Smooth muscle cell (in vitro differentiated cells): ENCODE measurements around the gene ENDOV. TPM values are rescaled to one million over a fixed set of nuclear protein-coding genes. Genes with fewer than 3 reads are reported as not detected.

Experiments
- DNase-seq: peaks from one replicate; lab custom pipeline; 2025; ENCODE audit not compliant: unreplicated experiment; lab: John Stamatoyannopoulos, UW
- H2AFZ ChIP-seq: fragments of 200-600 bp; sonication (generic); 2 replicates; pipeline ENCODE4 v1.6.0; 2016; ENCODE audit warnings: antibody characterized with exemption, low read depth, mild to moderate bottlenecking
- H3F3A ChIP-seq: fragments of 200-600 bp; sonication (generic); 2 replicates; pipeline ENCODE4 v1.6.0; 2017; ENCODE audit warnings: antibody characterized with exemption, low read depth
- H3K27ac ChIP-seq: fragments of 200-600 bp; sonication (generic); 2 replicates; pipeline ENCODE4 v1.5.1; 2016; ENCODE audit warnings: low read depth, mild to moderate bottlenecking
- H3K27me3 ChIP-seq: fragments of 200-600 bp; sonication (generic); 2 replicates; pipeline ENCODE4 v1.6.1; 2016; ENCODE audit warnings: low read depth, mild to moderate bottlenecking
- H3K36me3 ChIP-seq: fragments of 200-600 bp; sonication (generic); 2 replicates; pipeline ENCODE4 v1.5.1; 2016; ENCODE audit warnings: low read depth
- H3K4me1 ChIP-seq: fragments of 200-600 bp; sonication (generic); 2 replicates; pipeline ENCODE4 v1.5.1; 2016; ENCODE audit warnings: low read depth
- H3K4me2 ChIP-seq: fragments of 200-600 bp; sonication (generic); 2 replicates; pipeline ENCODE4 v1.6.0; 2016; ENCODE audit warnings: mild to moderate bottlenecking
- H3K4me3 ChIP-seq: fragments of 200-600 bp; sonication (generic); 2 replicates; pipeline ENCODE4 v1.5.1; 2016; ENCODE audit warnings: mild to moderate bottlenecking
- H3K79me2 ChIP-seq: fragments of 200-600 bp; sonication (generic); 2 replicates; pipeline ENCODE4 v1.6.0; 2016; ENCODE audit warnings: low read depth, mild to moderate bottlenecking
- H3K9ac ChIP-seq: fragments of 200-600 bp; sonication (generic); 2 replicates; pipeline ENCODE4 v1.6.0; 2016; ENCODE audit warnings: low read depth
- H3K9me3 ChIP-seq: fragments of 200-600 bp; sonication (generic); replicated peaks from 2 replicates; pipeline ENCODE4 v1.5.1; 2016; ENCODE audit warnings: low read depth
- H4K20me1 ChIP-seq: fragments of 200-600 bp; sonication (generic); 2 replicates; pipeline ENCODE4 v1.6.0; 2016; ENCODE audit warnings: low read depth
- CTCF ChIP-seq: fragments of 200-600 bp; sonication (generic); IDR thresholded peaks from 2 replicates; pipeline ENCODE4 v1.5.1; 2017; ENCODE audit warnings: borderline replicate concordance, mild to moderate bottlenecking, antibody characterized with exemption; ENCODE audit not compliant: insufficient read depth, poor library complexity, severe bottlenecking
- WGBS: methylation state at CpG from one replicate; pipeline ENCODE4 v1.1.7; 2016; ENCODE audit warnings: low lambda C conversion rate; 5-methylcytosine and 5-hydroxymethylcytosine counted together
- polyA plus RNA-seq: library from polyadenylated mRNA; unstranded; fragments of >200 nt; fragmentation: Nextera tagmentation; extraction: Ambion mirVana; gene quantifications from 2 replicates; pipeline ENCODE4 v1.2.1, GENCODE V29; 2016
- total RNA-seq: library from RNA; depleted of rRNA; stranded (reverse); fragments of >200 nt; gene quantifications from 2 replicates; pipeline ENCODE4 v1.2.3, GENCODE V29; 2014

ENDOV gene
- total and polyA plus RNA-seq, 2 experiments from 2014 or later: 31.6 to 59.7 TPM

- Histone ChIP-seq H3K79me2 (peaks cover 19% of the 10 kb centered on the region), H3F3A (no peaks in the 10 kb centered on the region), H3K4me3 (peak overlapping the region; percentile 94), H2AFZ (no peak overlapping the region), H3K4me2 (peak overlapping the region; percentile 94), H3K36me3 (no peaks in the 10 kb centered on the region), H3K9ac (peak overlapping the region; percentile 98), H3K27me3 (peaks cover 8% of the 10 kb centered on the region), H3K4me1 (no peaks in the 10 kb centered on the region), H3K27ac (no peak overlapping the region), H3K9me3 (no peaks in the 10 kb centered on the region), H4K20me1 (peaks cover 26% of the 10 kb centered on the region)
- no peak for DNase-seq
- TF ChIP-seq CTCF: no peak
- 62% methylated on average over 26 of the region's 26 CpGs for WGBS
These were observed 1.0 kb upstream of the ENDOV start for GRCh38 chr17:80413771-80414507.

- peak overlapping the region; percentile 98 for H3K9ac ChIP-seq
- WGBS: 9% methylated on average over 15 of the region's 15 CpGs
These were observed 512 bp upstream of the ENDOV start for GRCh38 chr17:80414508-80414802.

GRCh38 chr17:80415626-80416137 lies 715 bp downstream of the ENDOV start:
- no peak for DNase-seq
- H3K36me3 ChIP-seq: no peaks in the 10 kb centered on the region
- H3K9ac ChIP-seq: peak overlapping the region; percentile 98
- peaks cover 19% of the 10 kb centered on the region for H3K79me2 ChIP-seq
- TF ChIP-seq CTCF: no peak
- peak overlapping the region; percentile 99 for H3K27ac ChIP-seq
- H2AFZ ChIP-seq: peak overlapping the region; percentile 85
- peaks cover 41% of the 10 kb centered on the region for H4K20me1 ChIP-seq
- no peaks in the 10 kb centered on the region for H3F3A ChIP-seq
- no peaks in the 10 kb centered on the region for H3K9me3 ChIP-seq
- H3K4me3 ChIP-seq: peak overlapping the region; percentile 94
- H3K4me1 ChIP-seq: no peaks in the 10 kb centered on the region
- H3K4me2 ChIP-seq: peak overlapping the region; percentile 94
- 13% methylated on average over 39 of the region's 39 CpGs for WGBS
- peaks cover 8% of the 10 kb centered on the region for H3K27me3 ChIP-seq

More at GRCh38 chr17:80414508-80414802, 512 bp upstream of the ENDOV start:
- H2AFZ ChIP-seq: no peak overlapping the region
- no peaks in the 10 kb centered on the region for H3F3A ChIP-seq
- H3K27me3 ChIP-seq: peaks cover 8% of the 10 kb centered on the region
- no peaks in the 10 kb centered on the region for H3K9me3 ChIP-seq
- TF ChIP-seq CTCF: no peak
- H3K36me3 ChIP-seq: no peaks in the 10 kb centered on the region
- H3K4me1 ChIP-seq: no peaks in the 10 kb centered on the region
- peaks cover 19% of the 10 kb centered on the region for H3K79me2 ChIP-seq
- DNase-seq: no peak
- peak overlapping the region; percentile 94 for H3K4me2 ChIP-seq
- peak overlapping the region; percentile 99 for H3K27ac ChIP-seq
- H3K4me3 ChIP-seq: peak overlapping the region; percentile 94
- peaks cover 31% of the 10 kb centered on the region for H4K20me1 ChIP-seq
